ENCODE results near the gene TMSB15C.
"Not testable (repeated sequence)": the region's sequence is repeated elsewhere in the genome, so short reads cannot be mapped to it uniquely, and the experiment has no call there.

TMSB15C gene

GRCh38 chrX:104075778-104076445 is at the start of gene TMSB15C:
TSS of gene TMSB15C (minus strand) at chrX:104076236.
- H3K4me1 Mint-ChIP-seq; H3K36me3 Mint-ChIP-seq (ENCODE audit: insufficient read depth); H3K9me3 Mint-ChIP-seq; H3K27ac Mint-ChIP-seq (ENCODE audit: low read depth); H3K27me3 Mint-ChIP-seq; H3K4me3 Mint-ChIP-seq; DNase-seq (ENCODE audit: low spot score in 2 of 2): not testable (repeated sequence)
- ATAC-seq (replicated peaks; ENCODE audit: extremely low read depth, poor library complexity, severe bottlenecking), result peak; percentile 87

GRCh38 chrX:104122829-104123228 is 46.8 kb upstream of the TMSB15C start:
- H3K4me3 Mint-ChIP-seq, result no peak overlapping the region
- ATAC-seq (replicated peaks; ENCODE audit: extremely low read depth, poor library complexity, severe bottlenecking) (peak; percentile 82), DNase-seq (ENCODE audit: low spot score in 2 of 2) (no peak)
- no peaks in the 10 kb centered on the region for H3K9me3 Mint-ChIP-seq
- peak overlapping the region; percentile 70 for H3K27ac Mint-ChIP-seq (ENCODE audit: low read depth)
- H3K36me3 Mint-ChIP-seq (ENCODE audit: insufficient read depth), result peaks cover 7% of the 10 kb centered on the region
- H3K27me3 Mint-ChIP-seq, result no peaks in the 10 kb centered on the region
- H3K4me1 Mint-ChIP-seq, result peaks cover 21% of the 10 kb centered on the region

GRCh38 chrX:104118765-104119164 is 42.7 kb upstream of the TMSB15C start:
- H3K27me3 Mint-ChIP-seq, result no peaks in the 10 kb centered on the region
- H3K4me3 Mint-ChIP-seq, result no peak overlapping the region
- H3K36me3 Mint-ChIP-seq (ENCODE audit: insufficient read depth), result no peaks in the 10 kb centered on the region
- no peaks in the 10 kb centered on the region for H3K9me3 Mint-ChIP-seq
- peaks cover 29% of the 10 kb centered on the region for H3K4me1 Mint-ChIP-seq
- H3K27ac Mint-ChIP-seq (ENCODE audit: low read depth), result no peak overlapping the region
- ATAC-seq (replicated peaks; ENCODE audit: extremely low read depth, poor library complexity, severe bottlenecking) (no peak), DNase-seq (ENCODE audit: low spot score in 2 of 2) (no peak)

- no peak overlapping the region for H3K4me3 Mint-ChIP-seq
- ATAC-seq (replicated peaks; ENCODE audit: extremely low read depth, poor library complexity, severe bottlenecking), result no peak
- no peaks in the 10 kb centered on the region for H3K9me3 Mint-ChIP-seq
- peaks cover 27% of the 10 kb centered on the region for H3K4me1 Mint-ChIP-seq
- no peaks in the 10 kb centered on the region for H3K27me3 Mint-ChIP-seq
- no peaks in the 10 kb centered on the region for H3K36me3 Mint-ChIP-seq (ENCODE audit: insufficient read depth)
- H3K27ac Mint-ChIP-seq (ENCODE audit: low read depth), result no peak overlapping the region
- no peak for DNase-seq (ENCODE audit: low spot score in 2 of 2)
Observed at GRCh38 chrX:104117759-104118158, 41.7 kb upstream of the TMSB15C start.

GRCh38 chrX:104113222-104113965 is 37.4 kb upstream of the TMSB15C start:
- Mint-ChIP-seq H3K27me3 (no peaks in the 10 kb centered on the region), H3K36me3 (ENCODE audit: insufficient read depth) (peaks cover 7% of the 10 kb centered on the region), H3K27ac (ENCODE audit: low read depth) (peak overlapping the region; percentile 90), H3K4me3 (peak overlapping the region; percentile 94), H3K4me1 (peaks cover 36% of the 10 kb centered on the region), H3K9me3 (no peaks in the 10 kb centered on the region)
- ATAC-seq (replicated peaks; ENCODE audit: extremely low read depth, poor library complexity, severe bottlenecking) (peak; percentile 25), DNase-seq (ENCODE audit: low spot score in 2 of 2) (peak in 1 of 2 donors; percentile 28)

- peaks cover 44% of the 10 kb centered on the region for H3K4me1 Mint-ChIP-seq
- H3K4me3 Mint-ChIP-seq, result peak within 1 kb of the TSS; percentile 94
- H3K36me3 Mint-ChIP-seq (ENCODE audit: insufficient read depth), result peaks cover 7% of the 10 kb centered on the region
- no peaks in the 10 kb centered on the region for H3K27me3 Mint-ChIP-seq
- no peaks in the 10 kb centered on the region for H3K9me3 Mint-ChIP-seq
- peak; percentile 12 for ATAC-seq (replicated peaks; ENCODE audit: extremely low read depth, poor library complexity, severe bottlenecking)
- H3K27ac Mint-ChIP-seq (ENCODE audit: low read depth), result peak within 1 kb of the TSS; percentile 90
- peak in 1 of 2 donors; percentile 9 for DNase-seq (ENCODE audit: low spot score in 2 of 2)
Observed at GRCh38 chrX:104112326-104112951, 36.4 kb upstream of the TMSB15C start, which contains the start of gene ZCCHC18. TSS of gene ZCCHC18 (plus strand) at chrX:104112523. CDS start at chrX:104114112, 1,589 bp downstream.

- H3K27me3 Mint-ChIP-seq; H3K36me3 Mint-ChIP-seq (ENCODE audit: insufficient read depth); H3K9me3 Mint-ChIP-seq: not testable (repeated sequence)
- peaks cover 61% of the 10 kb centered on the region for H3K4me1 Mint-ChIP-seq
- ATAC-seq (replicated peaks; ENCODE audit: extremely low read depth, poor library complexity, severe bottlenecking) (peak; percentile 73), DNase-seq (ENCODE audit: low spot score in 2 of 2) (peak in 1 of 2 donors; percentile 49)
- H3K4me3 Mint-ChIP-seq, result peak overlapping the region; percentile 94
- peak overlapping the region; percentile 90 for H3K27ac Mint-ChIP-seq (ENCODE audit: low read depth)
Observed at GRCh38 chrX:104110491-104111240, 34.6 kb upstream of the TMSB15C start.

- H3K36me3 Mint-ChIP-seq (ENCODE audit: insufficient read depth), result peaks cover 7% of the 10 kb centered on the region
- H3K4me3 Mint-ChIP-seq, result peak overlapping the region; percentile 48
- no peaks in the 10 kb centered on the region for H3K27me3 Mint-ChIP-seq
- H3K4me1 Mint-ChIP-seq, result peaks cover 52% of the 10 kb centered on the region
- DNase-seq (ENCODE audit: low spot score in 2 of 2) (no peak), ATAC-seq (replicated peaks; ENCODE audit: extremely low read depth, poor library complexity, severe bottlenecking) (no peak)
- no peaks in the 10 kb centered on the region for H3K9me3 Mint-ChIP-seq
- peak overlapping the region; percentile 90 for H3K27ac Mint-ChIP-seq (ENCODE audit: low read depth)
Observed at GRCh38 chrX:104108955-104109354, 32.9 kb upstream of the TMSB15C start.

GRCh38 chrX:104105330-104106262 is 29.6 kb upstream of the TMSB15C start:
- H3K4me1 Mint-ChIP-seq, result peaks cover 39% of the 10 kb centered on the region
- peak overlapping the region; percentile 88 for H3K27ac Mint-ChIP-seq (ENCODE audit: low read depth)
- ATAC-seq (replicated peaks; ENCODE audit: extremely low read depth, poor library complexity, severe bottlenecking), result no peak
- no peaks in the 10 kb centered on the region for H3K9me3 Mint-ChIP-seq
- H3K4me3 Mint-ChIP-seq, result no peak overlapping the region
- DNase-seq (ENCODE audit: low spot score in 2 of 2), result no peak
- H3K36me3 Mint-ChIP-seq (ENCODE audit: insufficient read depth), result peaks cover 9% of the 10 kb centered on the region
- no peaks in the 10 kb centered on the region for H3K27me3 Mint-ChIP-seq

GRCh38 chrX:104104676-104105075 is 28.6 kb upstream of the TMSB15C start:
- no peak overlapping the region for H3K27ac Mint-ChIP-seq (ENCODE audit: low read depth)

GRCh38 chrX:104098919-104099318 is 22.9 kb upstream of the TMSB15C start:
- no peak overlapping the region for H3K27ac Mint-ChIP-seq (ENCODE audit: low read depth)

More at GRCh38 chrX:104104676-104105075, 28.6 kb upstream of the TMSB15C start:
- ATAC-seq (replicated peaks; ENCODE audit: extremely low read depth, poor library complexity, severe bottlenecking) (no peak), DNase-seq (ENCODE audit: low spot score in 2 of 2) (no peak)
- Mint-ChIP-seq H3K4me1 (peaks cover 32% of the 10 kb centered on the region), H3K36me3 (ENCODE audit: insufficient read depth) (peaks cover 5% of the 10 kb centered on the region), H3K4me3 (no peak overlapping the region), H3K9me3 (no peaks in the 10 kb centered on the region), H3K27me3 (no peaks in the 10 kb centered on the region)

More at GRCh38 chrX:104098919-104099318, 22.9 kb upstream of the TMSB15C start:
- DNase-seq (ENCODE audit: low spot score in 2 of 2) (no peak), ATAC-seq (replicated peaks; ENCODE audit: extremely low read depth, poor library complexity, severe bottlenecking) (peak; percentile 46)
- Mint-ChIP-seq H3K4me3 (no peak overlapping the region), H3K9me3 (no peaks in the 10 kb centered on the region), H3K36me3 (ENCODE audit: insufficient read depth) (peaks cover 5% of the 10 kb centered on the region), H3K27me3 (no peaks in the 10 kb centered on the region), H3K4me1 (peaks cover 6% of the 10 kb centered on the region)

All from central memory CD8-positive, alpha-beta T cell (primary cell).